ENCODE data around the gene CLBA1. TPM values are rescaled to one million over a fixed set of nuclear protein-coding genes. Genes with fewer than 3 reads are reported as not detected.

Gene CLBA1
- total RNA-seq, 2 experiments from 2014 or later, result 0.47 to 0.67 TPM

GRCh38 chr14:105020815-105021655, 35.4 kb downstream of the CLBA1 start, which contains the start of gene CDCA4:
TSS of gene CDCA4 (minus strand) at chr14:105021083. CDS start at chr14:105011929, 9,154 bp downstream.
- Mint-ChIP-seq H3K36me3 (ENCODE audit: low read depth) (peaks cover 42% of the 10 kb centered on the region), H3K27me3 (no peaks in the 10 kb centered on the region), H3K4me1 (ENCODE audit: low read depth) (peaks cover 65% of the 10 kb centered on the region), H3K27ac (peak within 1 kb of the TSS; percentile 95), H3K4me3 (peak within 1 kb of the TSS; percentile 99), H3K9me3 (no peaks in the 10 kb centered on the region)
- TF ChIP-seq CTCF (IDR thresholded peaks at IDR 0.05), result peak; percentile 10
- CTCF ChIA-PET, result interaction anchor here (0.7 to 5.9 kb wide), 5 partner anchors 24 to 469 kb away, joined by 4 to 42 read pairs (median 12); no protein-coding TSS in a partner anchor
- peak; percentile 85 for ATAC-seq
- DNase-seq, result peak; percentile 98
- POLR2A ChIA-PET, result interaction anchor here (0.6 to 9.7 kb wide), 23 partner anchors 10 to 326 kb away, joined by 3 to 69 read pairs (median 4); partner anchors contain the start of genes CLBA1 and GPR132
- intact Hi-C loops (cut with micrococcal nuclease), result no loop called here

DNA sequence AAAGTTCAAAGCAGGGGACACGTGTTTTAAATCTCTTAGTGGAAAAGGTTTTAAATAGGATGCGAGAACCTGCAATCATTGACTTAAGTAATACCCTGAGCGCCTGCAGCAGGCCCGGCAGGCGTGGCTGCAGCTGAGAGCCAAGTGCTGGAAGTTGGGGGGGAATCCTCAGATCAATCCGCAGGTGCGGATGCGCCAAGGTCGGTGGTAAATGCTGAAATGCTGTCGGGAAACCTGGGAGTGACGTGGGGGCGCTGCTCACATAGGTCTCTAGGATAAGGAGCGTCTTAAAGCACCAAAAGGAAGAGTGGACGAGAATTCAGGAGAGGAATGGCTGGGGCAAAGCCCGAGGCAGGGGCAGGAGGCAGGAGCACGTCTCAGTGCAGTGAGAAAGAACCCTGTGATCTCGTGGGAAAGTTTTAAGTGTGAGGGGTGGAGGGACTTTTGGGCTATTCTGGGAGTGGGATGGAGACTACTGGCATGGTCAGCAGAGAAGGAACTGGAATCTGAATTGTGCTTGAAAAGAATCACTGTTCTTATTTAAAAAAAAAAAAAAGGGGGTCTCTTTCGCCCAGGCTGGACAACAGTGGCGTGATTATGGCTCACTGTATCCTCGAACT, 36.2 kb downstream of the CLBA1 start:
- Mint-ChIP-seq H3K36me3 (ENCODE audit: low read depth) (peaks cover 34% of the 10 kb centered on the region), H3K4me1 (ENCODE audit: low read depth) (peaks cover 61% of the 10 kb centered on the region), H3K27ac (peak overlapping the region; percentile 95), H3K9me3 (no peaks in the 10 kb centered on the region), H3K4me3 (peak overlapping the region; percentile 99), H3K27me3 (no peaks in the 10 kb centered on the region)
- no peak for TF ChIP-seq CTCF (IDR thresholded peaks at IDR 0.05)
- intact Hi-C loops (cut with micrococcal nuclease), result no loop called here
- peak; percentile 58 for DNase-seq
- ChIA-PET CTCF (interaction anchor here (1.3 to 5.9 kb wide), 3 partner anchors 23 to 468 kb away, joined by 4 to 42 read pairs (median 13); no protein-coding TSS in a partner anchor), POLR2A (interaction anchor here (0.6 to 9.7 kb wide), 7 partner anchors 17 to 310 kb away, joined by 3 to 69 read pairs (median 6); partner anchors contain the start of gene CLBA1)
- no peak for ATAC-seq

- Mint-ChIP-seq H3K4me1 (ENCODE audit: low read depth) (peaks cover 64% of the 10 kb centered on the region), H3K9me3 (no peaks in the 10 kb centered on the region), H3K27ac (peak overlapping the region; percentile 95), H3K27me3 (no peaks in the 10 kb centered on the region), H3K36me3 (ENCODE audit: low read depth) (peaks cover 32% of the 10 kb centered on the region), H3K4me3 (peak overlapping the region; percentile 99)
- TF ChIP-seq CTCF (IDR thresholded peaks at IDR 0.05), result no peak
- ATAC-seq (no peak), DNase-seq (no peak)
- ChIA-PET CTCF (interaction anchor here (1.2 to 5.9 kb wide), 2 partner anchors 22 to 47 kb away, joined by 4 to 42 read pairs; no protein-coding TSS in a partner anchor), POLR2A (interaction anchor here (9.7 kb wide), 1 partner anchor 17 kb away, joined by 69 read pairs; no protein-coding TSS in a partner anchor)
- intact Hi-C loops (cut with micrococcal nuclease), result no loop called here
Observed at GRCh38 chr14:105022276-105022670, 36.7 kb downstream of the CLBA1 start.

DNA sequence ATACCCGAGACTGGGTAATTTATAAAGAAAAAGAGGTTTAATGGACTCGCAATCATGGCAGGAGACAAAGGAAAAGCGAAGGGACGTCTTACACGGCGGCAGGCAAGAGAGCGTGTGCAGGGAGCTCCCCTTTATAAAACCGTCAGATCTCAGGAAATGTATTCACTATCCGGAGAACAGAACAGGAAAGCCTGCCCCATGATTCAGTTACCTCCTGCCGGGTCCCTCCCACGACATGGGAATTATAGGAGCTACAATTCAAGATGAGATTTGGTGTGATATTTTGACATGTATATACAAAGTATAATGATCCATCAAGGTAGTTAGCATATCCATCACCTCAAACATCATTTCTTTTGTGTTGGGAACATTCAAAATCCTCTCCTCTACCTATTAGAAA, 37.6 kb downstream of the CLBA1 start:
- Mint-ChIP-seq H3K4me1 (ENCODE audit: low read depth) (peaks cover 58% of the 10 kb centered on the region), H3K4me3 (peak overlapping the region; percentile 99), H3K27ac (no peak overlapping the region), H3K9me3 (no peaks in the 10 kb centered on the region), H3K36me3 (ENCODE audit: low read depth) (peaks cover 27% of the 10 kb centered on the region), H3K27me3 (no peaks in the 10 kb centered on the region)
- no peak for TF ChIP-seq CTCF (IDR thresholded peaks at IDR 0.05)
- ChIA-PET POLR2A (no interaction called here), CTCF (interaction anchor here (1.2 to 5.9 kb wide), 2 partner anchors 22 to 47 kb away, joined by 4 to 42 read pairs; no protein-coding TSS in a partner anchor)
- ATAC-seq (no peak), DNase-seq (no peak)
- intact Hi-C loops (cut with micrococcal nuclease), result no loop called here

Measured in activated CD8-positive, alpha-beta T cell treated with anti-CD3 and anti-CD28 coated beads for 36 hours (primary cell).